ENCODE results near the gene KCNJ4.
"Not testable (repeated sequence)": the region's sequence is repeated elsewhere in the genome, so short reads cannot be mapped to it uniquely, and the experiment has no call there.

KCNJ4 gene

DNA sequence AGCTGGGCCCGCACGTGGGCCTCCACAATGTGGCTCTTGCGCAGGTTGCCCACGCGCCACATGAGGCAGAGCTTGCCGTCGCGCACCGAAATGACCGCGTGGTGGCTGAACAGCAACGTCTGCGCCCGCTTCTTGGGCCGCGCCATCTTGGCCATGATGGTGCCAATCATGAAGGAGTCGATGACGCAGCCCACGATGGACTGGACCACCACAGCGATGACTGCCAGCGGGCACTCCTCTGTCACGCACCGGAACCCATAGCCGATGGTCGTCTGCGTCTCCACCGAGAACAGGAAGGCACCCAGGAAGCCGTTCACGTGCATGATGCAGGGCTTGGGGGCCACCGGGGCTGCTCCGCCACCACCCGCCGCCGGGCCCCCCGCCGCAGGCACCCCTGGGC lies 27.5 kb downstream of the KCNJ4 start:
- DNase-seq = no peak

DNA sequence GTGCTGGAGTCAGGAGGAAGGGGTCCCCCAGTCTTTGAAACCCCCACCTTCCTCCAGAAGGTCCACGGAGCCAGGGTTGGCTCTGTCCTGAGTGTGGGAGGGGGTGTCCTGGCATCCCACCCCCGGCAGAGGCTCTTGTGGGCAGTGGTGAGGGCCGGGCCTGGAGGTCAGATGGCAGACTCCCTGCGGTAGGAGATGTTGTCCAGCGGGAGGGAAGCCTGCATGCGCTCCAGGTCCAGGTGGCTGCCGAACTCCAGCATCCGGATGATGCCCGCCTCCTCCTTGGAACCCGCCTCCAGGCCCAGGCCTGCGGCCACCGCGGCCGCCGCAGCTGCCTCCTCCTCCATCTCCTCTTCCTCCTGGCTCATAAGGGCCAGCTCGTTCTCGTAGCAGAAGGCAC lies 28.4 kb downstream of the KCNJ4 start:
- no peak for DNase-seq

DNA sequence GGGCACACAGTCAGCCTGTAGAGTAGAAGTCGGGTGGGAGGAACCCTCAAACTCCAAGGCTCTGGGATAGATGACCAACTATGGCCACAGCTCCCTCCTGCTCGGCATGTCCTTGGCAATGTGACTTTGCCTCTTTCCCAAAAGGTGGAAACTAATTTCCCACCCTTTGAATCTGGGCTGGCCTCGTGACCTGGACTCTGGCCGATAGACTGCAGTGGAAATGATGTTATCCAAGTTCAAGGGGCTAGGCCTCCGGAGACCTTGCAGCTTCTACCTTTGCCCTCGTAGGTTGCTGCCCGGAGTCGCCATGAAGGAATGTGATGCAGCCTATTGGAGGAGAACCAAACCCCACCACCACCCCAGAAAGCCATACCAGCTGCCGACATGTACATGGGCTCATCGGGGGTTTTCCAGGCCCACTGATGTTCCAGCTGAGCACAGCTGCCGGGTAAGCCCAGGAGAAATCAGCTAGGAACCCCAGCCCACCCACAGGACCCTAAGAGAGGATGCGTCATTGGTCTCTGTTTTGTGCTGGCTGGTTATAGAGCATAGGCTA lies 30.4 kb downstream of the KCNJ4 start:
- no peak for DNase-seq

DNA sequence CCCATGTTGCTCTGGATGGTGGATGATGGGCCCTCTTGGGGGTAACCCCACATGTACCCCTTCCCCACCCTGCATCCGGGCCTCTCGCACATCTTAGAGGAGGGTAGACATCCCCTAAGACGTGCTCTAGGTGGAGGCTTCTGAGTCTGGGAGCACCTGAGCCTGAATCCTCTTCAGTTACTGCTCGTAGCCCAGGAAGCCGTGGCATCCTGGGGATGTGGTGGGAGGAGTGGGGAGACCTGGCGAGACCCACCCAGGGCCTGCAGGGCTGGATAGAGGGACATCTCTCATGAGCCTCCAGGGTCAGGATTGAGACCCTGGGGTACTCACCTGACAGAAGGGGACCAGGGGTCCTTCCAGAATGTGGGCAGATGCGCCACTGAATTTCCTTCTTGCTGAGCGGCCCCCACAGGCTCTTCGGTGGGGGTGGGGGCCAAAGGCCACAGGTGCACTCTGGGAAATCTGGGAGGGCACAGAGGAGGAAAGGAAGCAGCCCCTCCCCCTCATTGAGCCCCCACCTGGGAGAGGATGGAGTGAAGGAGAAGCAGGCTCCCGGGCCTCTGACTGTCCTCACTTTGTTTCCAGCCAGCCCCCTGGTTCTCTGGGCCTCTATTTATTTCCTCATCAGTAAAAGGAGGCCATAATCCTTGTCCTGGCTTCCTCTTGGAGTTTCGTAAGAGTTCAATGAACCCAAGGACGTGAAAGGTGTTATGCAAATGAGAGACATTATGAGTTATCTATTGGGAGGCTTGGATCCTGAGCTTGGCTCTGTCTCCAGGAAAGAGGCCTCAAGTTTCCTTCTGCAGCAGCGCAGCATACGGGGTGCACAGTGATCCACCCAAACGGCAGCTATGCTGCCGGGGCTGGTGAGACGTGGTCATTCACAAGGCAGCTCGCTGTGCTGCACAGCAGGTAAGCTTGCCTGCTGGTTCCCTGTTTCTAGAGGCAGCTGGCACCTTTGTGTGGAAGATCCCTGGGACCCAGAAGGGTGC lies 31.2 kb downstream of the KCNJ4 start:
- DNase-seq = no peak

DNA sequence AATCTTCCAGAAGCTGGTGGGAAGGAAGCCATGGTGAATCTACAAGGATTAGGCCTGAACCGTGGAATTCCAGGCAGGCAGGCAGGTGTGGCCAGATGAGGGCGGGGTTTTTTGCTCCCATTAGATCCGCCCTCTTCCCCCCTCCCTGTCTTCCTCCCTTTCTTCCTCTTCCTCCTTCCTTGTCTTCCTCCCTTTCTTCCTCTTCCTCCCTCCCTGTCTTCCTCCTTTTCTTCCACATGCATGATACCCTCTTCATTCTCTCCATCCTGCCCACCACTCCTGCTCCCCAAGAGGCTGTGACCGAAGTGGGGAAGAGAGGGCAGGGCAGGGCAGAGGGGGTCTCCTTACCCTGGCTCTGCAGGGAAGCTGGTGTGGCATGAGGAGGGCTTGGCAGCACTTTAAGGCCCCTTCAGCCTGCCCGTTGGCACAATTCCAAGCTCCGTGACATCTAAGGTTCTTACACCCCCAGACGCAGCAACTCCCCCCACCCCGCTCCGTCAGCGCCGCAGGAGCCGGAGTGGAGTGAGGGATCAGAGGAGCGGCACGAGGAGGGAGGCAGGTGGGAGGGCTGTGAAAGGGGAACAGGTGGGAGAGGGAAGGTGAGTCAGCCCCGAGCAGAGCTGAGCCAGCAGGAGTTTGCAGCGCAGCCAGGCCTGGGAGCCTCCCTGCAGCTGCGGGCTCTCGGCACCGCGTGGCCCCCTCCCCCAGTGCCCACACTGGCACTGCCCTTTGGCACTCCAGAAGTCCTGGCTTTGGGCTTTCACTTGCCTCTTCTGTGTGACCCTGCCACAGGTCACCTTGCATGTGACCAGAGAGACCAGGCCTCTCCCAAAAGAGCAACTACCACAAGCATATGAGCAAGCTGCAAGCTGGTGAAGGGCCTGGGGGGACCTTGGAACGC lies 32.1 kb downstream of the KCNJ4 start:
- DNase-seq = peak; percentile 60

DNA sequence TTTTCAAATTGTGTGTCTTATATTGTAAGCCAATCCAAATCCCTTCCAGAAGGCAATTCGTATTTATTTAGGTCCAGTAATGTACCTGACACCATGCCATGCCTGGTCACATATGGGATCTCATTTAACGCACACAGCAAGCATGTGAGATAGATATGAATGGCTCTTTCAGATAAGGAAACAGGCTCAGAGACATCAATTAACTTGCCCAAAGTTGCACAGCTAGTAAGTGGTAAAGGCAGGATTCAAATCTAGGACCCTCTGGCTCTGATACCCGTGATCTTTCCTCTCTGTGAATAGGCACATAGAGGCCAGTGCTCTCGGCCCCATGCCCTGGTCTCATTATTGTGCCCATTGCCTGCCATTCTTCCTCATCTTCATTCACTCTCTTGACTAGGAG lies 34.3 kb downstream of the KCNJ4 start:
- no peak for DNase-seq

DNA sequence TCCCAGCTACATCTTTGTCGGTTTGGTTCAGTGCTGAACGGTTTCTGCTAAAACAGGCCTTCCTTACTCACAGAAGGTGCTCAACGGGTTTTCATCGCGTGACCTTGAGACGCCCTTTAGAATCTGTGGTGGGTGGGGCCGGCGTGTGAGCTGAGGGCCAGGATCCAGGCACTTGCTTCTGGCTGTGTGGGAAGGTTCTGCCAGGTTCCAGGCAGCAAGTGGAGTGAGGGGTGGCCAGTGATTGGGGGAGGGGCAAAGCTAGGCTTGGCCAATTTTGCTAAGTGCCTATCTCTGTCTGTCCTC lies 35.2 kb downstream of the KCNJ4 start:
- no peak for DNase-seq

DNA sequence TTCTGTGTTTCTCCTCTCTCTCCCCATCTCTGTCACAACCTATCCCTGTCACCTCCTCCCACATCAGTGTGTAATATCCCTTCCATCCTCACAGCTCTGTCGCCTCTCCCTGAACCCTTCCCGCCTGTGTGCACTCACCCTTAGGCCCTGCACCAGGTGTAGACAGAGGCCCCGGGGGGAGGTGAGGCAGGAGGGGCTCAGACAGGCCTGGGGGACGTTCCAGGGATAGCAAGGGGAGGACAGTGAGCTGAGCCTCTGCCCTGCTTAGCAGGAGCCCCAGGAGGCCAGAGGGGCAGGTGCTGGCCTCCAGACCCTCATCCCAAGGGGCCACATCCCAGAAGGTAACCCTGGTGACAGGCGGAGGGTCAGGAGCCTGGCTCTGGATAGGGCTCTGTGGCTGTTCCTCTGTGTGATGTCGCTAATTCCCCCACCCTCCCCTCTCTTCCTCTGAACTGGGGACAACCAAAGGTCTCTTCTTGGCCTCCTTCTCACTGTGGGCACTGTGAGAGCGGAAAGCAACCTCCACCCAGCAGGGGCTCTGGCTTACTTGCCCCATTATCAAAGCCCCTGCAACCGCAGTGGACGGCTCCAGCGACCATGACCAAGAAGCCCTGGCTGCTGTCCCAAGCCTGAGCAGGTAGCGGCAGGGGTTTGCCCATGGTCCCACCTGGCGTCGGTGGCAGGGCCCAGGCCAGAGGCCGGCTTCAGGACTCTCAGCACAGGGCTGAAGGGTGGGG lies 35.7 kb downstream of the KCNJ4 start:
- peak; percentile 62 for DNase-seq

DNA sequence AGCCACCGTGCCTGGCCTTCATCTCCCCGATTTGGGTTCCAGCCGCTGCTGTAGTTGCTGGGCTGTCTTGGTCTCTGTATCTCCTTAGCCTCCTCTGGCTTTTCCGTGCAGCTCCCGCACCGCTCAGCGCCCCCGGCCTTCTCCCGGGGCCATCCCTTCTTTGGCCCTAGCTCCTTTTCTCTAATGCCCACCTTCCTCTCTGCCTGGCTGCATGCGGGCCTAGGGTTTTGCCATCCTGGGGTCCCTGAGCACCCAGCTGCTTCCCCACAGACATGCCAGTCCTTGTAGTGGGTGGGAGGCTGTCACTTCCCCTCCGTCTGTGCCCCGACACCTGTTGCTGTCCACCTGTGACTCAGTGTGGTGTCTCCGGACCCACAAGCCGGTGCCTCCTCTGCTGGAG lies 36.4 kb downstream of the KCNJ4 start:
- no peak for DNase-seq

DNA sequence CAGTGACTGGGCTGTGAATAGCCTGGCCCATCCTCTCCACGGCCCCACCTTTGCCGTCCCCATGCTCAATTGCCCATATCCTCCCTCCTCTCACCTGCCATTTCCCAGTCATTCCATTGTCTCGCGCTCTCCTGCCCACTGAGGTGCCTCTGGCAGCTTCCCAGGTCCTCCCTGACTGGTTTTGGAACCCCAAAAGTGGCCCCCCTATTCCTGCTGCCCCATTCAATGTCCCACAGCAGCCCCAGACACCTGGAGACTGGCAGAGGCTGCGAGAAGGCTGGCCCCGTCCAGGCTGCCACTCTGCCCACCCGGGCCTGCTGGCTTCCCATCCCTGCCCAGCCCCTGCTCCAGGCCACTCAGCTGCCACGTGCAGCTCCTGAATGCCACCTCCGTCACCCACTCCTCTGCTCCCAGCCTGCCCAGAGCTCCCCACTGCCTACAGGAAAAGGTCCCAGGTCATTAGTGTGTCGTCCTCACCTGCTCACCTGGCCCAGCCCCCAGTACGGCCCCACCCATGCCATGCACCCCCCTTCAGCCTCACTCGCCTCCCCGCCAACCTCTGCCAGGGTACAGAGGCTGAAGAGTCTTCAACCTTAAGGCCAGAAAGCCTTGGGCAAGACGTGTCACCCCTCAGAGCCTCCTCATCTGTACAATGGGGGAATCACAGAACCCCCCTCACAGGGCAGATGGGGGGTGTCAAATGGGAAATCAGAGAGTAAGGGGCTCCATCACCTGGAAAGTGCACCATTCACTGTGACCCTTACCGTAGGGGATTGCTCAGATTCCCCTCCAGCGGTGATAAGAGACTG lies 37.5 kb downstream of the KCNJ4 start:
- no peak for DNase-seq

DNA sequence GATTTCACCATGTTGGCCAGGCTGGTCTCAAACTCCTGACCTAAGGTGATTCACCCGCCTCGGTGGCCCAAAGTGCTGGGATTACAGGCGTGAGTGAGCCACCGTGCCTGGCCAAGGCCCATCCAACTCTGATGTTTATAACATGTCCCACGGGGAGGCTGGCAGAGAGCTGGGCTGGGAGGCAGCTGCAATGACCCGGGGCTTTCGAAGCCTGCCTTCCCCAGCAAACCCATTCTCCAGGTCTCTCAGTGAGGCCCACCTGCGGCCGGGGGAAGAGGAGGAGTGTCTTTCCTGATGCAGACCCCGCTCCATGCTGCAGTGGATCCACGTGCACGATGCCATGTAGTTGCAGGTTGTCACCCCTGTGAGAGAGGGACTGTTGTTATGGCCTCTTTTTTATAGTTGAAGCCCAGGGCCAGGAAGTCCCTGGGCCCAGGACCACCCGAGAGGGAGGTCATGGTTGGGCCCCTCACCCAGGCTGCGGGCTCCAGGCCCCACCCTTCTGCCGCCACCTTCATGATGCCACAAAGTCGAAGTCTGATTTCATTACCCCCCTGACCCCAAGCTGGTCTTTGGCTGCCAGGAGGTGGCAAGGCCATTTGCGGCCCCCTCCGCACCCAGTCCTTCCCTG lies 38.3 kb downstream of the KCNJ4 start:
- DNase-seq = no peak

DNA sequence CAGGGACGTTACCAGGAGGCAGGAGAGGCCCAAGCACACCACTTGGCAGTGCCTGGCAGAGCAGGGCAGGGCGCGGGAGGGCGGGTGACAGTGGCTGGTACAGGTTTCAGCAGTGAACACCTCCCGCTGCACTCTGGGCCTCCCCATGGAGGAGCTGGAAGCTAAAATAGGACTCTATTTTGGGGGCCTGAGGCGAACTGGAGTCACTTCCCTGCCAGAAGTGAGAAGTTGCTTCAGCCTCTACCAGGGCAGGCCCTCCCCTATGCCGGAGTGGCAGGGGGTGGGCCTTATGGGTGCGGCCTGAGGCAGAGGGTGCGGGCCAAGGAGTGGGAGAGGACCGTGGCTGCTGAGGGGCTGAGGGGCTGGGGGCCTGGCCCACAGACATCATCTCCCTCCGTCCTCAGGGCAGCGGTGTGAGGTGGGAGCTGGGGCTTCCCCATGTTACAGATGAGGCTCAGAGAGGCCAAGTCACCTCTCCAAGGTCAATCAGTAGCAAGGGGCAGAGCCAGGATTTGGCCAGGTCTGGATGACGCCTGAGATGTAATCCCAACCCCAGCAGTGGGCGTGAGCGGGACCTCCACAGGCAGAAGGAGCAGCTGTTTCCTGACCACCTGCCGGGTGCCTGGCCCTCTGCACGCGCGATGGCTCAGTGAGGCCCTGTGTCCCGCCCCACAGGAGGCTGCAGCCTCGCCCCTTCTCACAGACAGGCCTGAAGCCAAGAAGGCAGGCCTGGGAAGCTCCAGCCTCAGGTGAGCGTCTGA lies 39.3 kb downstream of the KCNJ4 start:
- no peak for DNase-seq

DNA sequence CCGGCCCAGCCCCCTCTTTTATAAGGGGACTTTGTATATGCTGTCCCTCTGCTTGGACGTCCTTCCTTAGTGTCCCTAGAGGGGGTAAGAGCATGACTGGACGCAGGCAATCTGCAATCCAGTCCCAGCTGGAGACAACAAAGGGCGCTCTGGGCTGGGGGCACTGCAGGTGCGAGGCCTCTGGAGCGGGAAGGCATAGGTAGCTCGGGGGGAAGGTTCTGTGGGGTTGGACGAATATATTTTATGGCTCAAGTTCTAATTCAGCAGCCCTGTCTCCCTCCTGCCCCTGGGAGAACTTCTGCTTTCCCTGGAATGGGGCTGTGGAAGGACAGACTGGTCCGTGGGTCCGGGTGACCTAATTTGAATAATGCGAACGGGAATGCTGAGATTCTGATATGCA lies 40.0 kb downstream of the KCNJ4 start:
- DNase-seq = no peak

DNA sequence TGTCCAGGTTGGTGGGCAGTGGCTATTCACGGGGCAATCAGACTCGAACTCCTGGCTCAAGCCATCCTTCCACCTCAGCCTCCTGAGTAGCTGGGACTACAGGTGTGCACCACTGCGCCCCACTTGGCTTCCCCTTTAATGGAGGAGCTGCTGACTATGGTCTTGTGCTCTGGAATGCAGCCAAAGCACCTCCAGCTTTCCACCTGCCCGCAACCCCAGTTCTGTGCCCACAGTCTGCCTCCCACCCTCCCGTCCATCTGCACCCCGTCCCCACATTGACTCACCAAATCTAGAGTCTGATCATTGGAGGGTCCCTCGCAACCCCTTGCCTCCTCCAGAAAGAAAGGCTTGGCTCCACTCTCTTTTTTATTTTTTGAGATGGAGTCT lies 41.0 kb downstream of the KCNJ4 start:
- no peak for DNase-seq

DNA sequence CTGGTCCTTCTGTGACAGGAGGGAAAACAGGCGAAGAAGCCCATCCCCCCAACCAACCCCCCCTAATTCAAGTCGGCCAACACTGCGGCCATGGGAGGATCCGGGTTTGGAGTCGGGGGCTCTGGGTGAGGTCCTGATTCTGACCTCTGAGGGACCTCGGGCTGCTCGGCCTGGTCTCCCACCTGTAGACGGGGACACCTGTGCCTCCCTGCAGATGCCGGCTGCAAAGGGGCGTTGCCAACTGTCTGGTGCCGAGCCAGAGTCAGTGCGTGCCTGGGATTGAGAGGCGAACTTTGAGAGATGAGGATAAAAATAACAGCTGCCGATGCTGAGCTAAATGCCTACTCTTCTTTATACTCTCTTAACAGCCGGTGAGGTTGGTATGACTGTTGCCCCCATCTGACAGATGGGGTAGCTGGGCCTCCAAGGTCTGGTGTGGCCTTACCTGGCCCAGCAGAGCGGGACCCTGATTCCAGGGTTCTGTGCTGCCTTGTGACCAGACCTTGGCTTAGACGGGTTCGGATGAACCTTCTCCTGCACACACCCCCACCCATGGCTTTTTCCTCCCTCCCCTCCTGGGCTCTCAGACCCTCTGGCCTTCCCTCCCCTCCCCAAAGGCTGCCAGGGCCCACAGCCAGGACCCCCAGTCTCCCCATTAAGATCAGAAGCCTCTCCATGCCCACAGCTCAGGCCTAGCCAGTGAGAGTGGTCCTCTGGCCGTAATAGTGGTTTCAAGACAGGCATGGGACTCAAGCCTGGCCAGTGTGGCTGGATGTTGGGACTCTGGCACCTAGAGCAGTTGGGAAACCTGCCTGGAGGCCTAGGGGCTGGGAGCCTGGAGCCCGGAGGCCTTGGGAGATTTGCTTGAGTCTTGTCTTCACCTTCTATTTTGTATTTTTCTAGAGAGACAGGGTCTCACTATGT lies 41.7 kb downstream of the KCNJ4 start:
- DNase-seq = no peak

DNA sequence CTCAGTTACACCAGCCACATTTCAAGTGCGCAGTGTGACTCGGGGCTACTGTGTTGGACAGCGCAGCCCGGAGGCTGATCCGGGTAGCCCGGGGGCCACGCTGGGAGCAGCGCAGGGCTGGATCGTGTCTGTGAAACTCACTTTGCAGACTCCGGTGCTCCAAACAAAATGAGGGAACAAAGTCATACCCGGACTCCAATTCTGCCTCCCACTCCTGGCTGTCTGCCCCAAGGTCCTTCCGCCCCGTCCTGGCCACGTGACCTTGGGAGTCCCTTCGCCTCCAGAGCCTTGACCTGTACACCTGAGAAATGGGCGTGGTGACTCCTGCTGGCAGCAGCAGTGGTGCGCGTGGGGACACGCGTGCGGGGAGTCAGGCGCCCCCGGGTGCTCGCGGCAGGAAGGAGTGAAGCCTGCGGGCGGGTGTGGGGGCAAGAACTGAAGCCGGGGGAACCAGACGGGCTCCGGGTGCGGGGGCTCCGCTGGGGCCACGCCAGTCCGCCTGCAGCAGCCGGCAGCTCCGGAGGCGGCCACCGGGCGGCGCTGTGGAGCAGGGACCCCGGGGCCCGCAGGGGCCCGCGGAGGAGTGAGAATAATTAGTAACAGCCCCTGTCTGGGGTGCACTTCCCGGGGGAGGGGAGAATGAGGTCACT lies 42.4 kb downstream of the KCNJ4 start:
- DNase-seq = no peak

DNA sequence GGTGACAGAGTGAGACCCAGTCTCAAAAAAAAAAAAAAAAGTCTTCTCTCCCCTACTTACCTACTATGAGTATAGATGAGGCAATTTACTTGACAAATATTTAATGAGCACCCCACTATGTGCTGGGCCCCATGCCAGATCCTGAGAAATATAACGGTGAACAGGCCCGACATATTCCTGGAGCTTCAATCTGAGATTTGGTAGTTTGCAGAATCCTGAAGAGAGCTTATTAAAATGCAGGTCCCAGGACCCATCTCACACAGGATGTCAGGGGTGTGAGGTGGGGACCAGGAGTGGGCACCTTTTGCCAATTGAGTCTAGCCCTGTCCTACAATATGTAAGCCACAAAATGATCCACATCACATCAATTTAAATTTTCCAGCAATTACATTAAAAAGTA lies 44.0 kb downstream of the KCNJ4 start:
- no peak for DNase-seq

DNA sequence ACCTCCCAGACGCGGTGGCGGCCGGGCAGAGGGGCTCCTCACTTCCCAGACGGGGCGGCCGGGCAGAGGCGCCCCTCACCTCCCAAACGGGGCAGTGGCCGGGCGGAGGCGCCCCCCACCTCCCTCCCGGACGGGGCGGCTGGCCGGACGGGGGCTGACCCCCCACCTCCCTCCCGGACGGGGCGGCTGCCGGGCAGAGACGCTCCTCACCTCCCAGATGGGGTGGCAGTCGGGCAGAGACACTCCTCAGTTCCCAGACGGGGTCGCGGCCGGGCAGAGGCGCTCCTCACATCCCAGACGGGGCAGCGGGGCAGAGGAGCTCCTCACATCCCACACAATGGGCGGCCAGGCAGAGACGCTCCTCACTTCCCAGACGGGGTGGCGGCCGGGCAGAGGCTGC lies 45.1 kb downstream of the KCNJ4 start:
- not testable (repeated sequence) for DNase-seq

DNA sequence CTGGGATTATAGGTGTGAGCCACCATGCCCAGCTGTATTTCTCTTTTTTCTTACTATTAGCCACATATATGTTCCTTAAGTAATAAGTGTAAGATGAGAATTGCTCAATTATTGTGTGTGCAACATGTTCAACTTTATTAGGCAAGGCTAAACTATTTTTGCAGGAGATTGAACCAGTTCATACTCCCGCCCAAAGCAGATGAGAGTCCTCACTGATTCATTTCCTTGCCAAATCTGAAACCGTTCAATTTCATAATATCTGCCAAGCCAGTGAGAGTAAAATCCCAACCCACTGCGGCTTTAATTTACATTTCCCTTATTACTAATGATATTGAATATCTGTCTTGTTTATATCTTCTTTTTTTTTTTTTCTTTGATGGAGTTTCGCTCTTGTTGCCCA lies 48.4 kb downstream of the KCNJ4 start:
- DNase-seq = no peak

Data from DMS79 (cell line).